K562 (cell line): Measurements from ENCODE around the gene RABGAP1L.

Experiments used
- MAZ ChIP-seq, 2 experiments: fragments of 450-650 bp in 1 of 2; sonication (generic) in 1 of 2; formaldehyde crosslinking; IDR thresholded peaks in 1 of 2; conservative IDR thresholded peaks in 1 of 2; 2 replicates each; pipeline versions ENCODE4 v1.4.0 to v1.5.0; 2020; ENCODE audit warnings: mild to moderate bottlenecking in 1 of 2, missing genetic modification reagents in 1 of 2
- NFIC ChIP-seq: fragments of 450-650 bp; IDR thresholded peaks from 2 replicates; pipeline ENCODE4 v1.6.1; 2017; ENCODE audit warnings: mild to moderate bottlenecking, inconsistent platforms
- RFX5 ChIP-seq: IDR thresholded peaks from 2 replicates; pipeline ENCODE4 v1.6.1; 2011; ENCODE audit warnings: low read depth, mild to moderate bottlenecking, improper control_type of control experiment, low read length
- SMARCC2 ChIP-seq: fragments of 450-650 bp; IDR thresholded peaks from 2 replicates; pipeline ENCODE4 v1.6.1; 2017; ENCODE audit warnings: antibody characterized with exemption, moderate library complexity, mild to moderate bottlenecking, low read depth
- TF ChIP-seq, protein P1 (sequence below), 3 experiments: IDR thresholded peaks in 2 of 3; conservative IDR thresholded peaks in 1 of 3; 2 replicates each; pipeline ENCODE4 v1.5.1; 2011 to 2012; ENCODE audit warnings: low read length in 3 of 3, mild to moderate bottlenecking in 3 of 3, control low read depth in 2 of 3, improper control_type of control experiment in 1 of 3, inconsistent platforms in 1 of 3, low read depth in 1 of 3, mixed read lengths in 1 of 3, moderate library complexity in 1 of 3; ENCODE audit not compliant: insufficient read depth in 2 of 3
- TF ChIP-seq, protein P2 (sequence below): fragments of 450-650 bp; IDR thresholded peaks from 2 replicates; pipeline ENCODE4 v1.6.1; 2016; ENCODE audit warnings: borderline replicate concordance
- TF ChIP-seq, protein P3 (sequence below): sonication (generic); formaldehyde crosslinking; IDR thresholded peaks from 2 replicates; pipeline ENCODE4 v1.8.1; 2023; ENCODE audit warnings: mild to moderate bottlenecking, missing genetic modification reagents, moderate library complexity

DNA sequence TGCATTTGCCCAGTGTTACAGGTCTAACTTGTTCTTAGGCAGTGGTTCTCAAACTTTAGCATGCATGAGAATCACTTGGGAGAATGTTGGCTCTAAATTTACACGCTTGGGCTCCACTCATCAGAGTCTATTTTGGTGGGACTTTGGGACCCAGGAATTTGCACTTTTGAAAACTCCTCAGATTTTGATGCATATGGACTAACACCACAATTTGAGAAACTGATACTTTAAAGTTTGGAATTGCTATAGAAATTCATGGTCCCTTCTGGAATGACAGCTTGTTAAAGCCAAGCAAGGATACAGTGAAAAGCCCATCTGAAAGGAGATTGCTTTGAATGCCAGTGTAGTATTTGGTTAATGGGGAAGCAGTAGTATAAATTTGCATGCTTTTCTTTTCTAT is 320.0 kb downstream of the RABGAP1L start:
- TF ChIP-seq, protein P1, sequence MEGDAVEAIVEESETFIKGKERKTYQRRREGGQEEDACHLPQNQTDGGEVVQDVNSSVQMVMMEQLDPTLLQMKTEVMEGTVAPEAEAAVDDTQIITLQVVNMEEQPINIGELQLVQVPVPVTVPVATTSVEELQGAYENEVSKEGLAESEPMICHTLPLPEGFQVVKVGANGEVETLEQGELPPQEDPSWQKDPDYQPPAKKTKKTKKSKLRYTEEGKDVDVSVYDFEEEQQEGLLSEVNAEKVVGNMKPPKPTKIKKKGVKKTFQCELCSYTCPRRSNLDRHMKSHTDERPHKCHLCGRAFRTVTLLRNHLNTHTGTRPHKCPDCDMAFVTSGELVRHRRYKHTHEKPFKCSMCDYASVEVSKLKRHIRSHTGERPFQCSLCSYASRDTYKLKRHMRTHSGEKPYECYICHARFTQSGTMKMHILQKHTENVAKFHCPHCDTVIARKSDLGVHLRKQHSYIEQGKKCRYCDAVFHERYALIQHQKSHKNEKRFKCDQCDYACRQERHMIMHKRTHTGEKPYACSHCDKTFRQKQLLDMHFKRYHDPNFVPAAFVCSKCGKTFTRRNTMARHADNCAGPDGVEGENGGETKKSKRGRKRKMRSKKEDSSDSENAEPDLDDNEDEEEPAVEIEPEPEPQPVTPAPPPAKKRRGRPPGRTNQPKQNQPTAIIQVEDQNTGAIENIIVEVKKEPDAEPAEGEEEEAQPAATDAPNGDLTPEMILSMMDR (IDR thresholded peaks at IDR 0.05 in 2 of 3, conservative IDR thresholded peaks at IDR 0.05 in 1 of 3; ENCODE audit: insufficient read depth in 2 of 3, low read depth in 1 of 3, low read length in 3 of 3) = no peak
- TF ChIP-seq SMARCC2 (no peak), NFIC (no peak), MAZ (CRISPR knock-in tag; conservative IDR thresholded peaks at IDR 0.05 in 1 of 2, IDR thresholded peaks at IDR 0.05 in 1 of 2) (no peak), RFX5 (no peak)
- TF ChIP-seq, protein P2, sequence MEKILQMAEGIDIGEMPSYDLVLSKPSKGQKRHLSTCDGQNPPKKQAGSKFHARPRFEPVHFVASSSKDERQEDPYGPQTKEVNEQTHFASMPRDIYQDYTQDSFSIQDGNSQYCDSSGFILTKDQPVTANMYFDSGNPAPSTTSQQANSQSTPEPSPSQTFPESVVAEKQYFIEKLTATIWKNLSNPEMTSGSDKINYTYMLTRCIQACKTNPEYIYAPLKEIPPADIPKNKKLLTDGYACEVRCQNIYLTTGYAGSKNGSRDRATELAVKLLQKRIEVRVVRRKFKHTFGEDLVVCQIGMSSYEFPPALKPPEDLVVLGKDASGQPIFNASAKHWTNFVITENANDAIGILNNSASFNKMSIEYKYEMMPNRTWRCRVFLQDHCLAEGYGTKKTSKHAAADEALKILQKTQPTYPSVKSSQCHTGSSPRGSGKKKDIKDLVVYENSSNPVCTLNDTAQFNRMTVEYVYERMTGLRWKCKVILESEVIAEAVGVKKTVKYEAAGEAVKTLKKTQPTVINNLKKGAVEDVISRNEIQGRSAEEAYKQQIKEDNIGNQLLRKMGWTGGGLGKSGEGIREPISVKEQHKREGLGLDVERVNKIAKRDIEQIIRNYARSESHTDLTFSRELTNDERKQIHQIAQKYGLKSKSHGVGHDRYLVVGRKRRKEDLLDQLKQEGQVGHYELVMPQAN = no peak
- TF ChIP-seq, protein P3, sequence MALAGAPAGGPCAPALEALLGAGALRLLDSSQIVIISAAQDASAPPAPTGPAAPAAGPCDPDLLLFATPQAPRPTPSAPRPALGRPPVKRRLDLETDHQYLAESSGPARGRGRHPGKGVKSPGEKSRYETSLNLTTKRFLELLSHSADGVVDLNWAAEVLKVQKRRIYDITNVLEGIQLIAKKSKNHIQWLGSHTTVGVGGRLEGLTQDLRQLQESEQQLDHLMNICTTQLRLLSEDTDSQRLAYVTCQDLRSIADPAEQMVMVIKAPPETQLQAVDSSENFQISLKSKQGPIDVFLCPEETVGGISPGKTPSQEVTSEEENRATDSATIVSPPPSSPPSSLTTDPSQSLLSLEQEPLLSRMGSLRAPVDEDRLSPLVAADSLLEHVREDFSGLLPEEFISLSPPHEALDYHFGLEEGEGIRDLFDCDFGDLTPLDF (CRISPR knock-in tag) = no peak
